Lung (tissue), 12 donors: ENCODE results near the gene TMEM44. TPM values are rescaled to one million over a fixed set of nuclear protein-coding genes. Genes with fewer than 3 reads are reported as not detected.

Source experiments
- ATAC-seq: fragments of 200-7000 bp; cut with Tn5 transposase; one replicate; pipeline ENCODE4 v1.9.1; 2020; ENCODE audit warnings: moderate number of reproducible peaks; ENCODE audit not compliant: insufficient read depth, low FRiP score
- DNase-seq, 3 donors: peaks; one replicate each; pipeline ENCODE4 v3.0.0-alpha.2; 2013 to 2017
- H3K27ac ChIP-seq, 2 donors: one replicate each; pipeline ENCODE4 v1.5.1; 2013; ENCODE audit warnings: mild to moderate bottlenecking in 2 of 2, moderate library complexity in 2 of 2, control low read depth in 1 of 2, inconsistent platforms in 1 of 2, low read depth in 1 of 2, low read length in 1 of 2
- H3K27me3 ChIP-seq, 3 donors: one replicate each; pipeline ENCODE4 v1.5.1; 2013; ENCODE audit warnings: low read length in 2 of 3; ENCODE audit not compliant: control insufficient read depth in 3 of 3, insufficient read depth in 3 of 3
- H3K36me3 ChIP-seq, 4 donors: one replicate each; pipeline ENCODE4 v1.5.1; 2013; ENCODE audit warnings: low read length in 4 of 4, mild to moderate bottlenecking in 1 of 4, moderate library complexity in 1 of 4; ENCODE audit not compliant: control insufficient read depth in 4 of 4, insufficient read depth in 4 of 4
- H3K4me1 ChIP-seq, 5 donors: one replicate each; pipeline ENCODE4 v1.5.1; 2013; ENCODE audit warnings: low read length in 5 of 5, mild to moderate bottlenecking in 2 of 5, moderate library complexity in 1 of 5; ENCODE audit not compliant: control insufficient read depth in 5 of 5, insufficient read depth in 5 of 5
- H3K4me3 ChIP-seq: one replicate; pipeline ENCODE4 v1.5.1; 2013; ENCODE audit warnings: mild to moderate bottlenecking, control low read depth, moderate library complexity
- H3K9ac ChIP-seq, 2 donors: one replicate each; pipeline ENCODE4 v1.5.1; 2013; ENCODE audit warnings: low read length in 2 of 2, control low read depth in 1 of 2; ENCODE audit not compliant: insufficient read depth in 1 of 2
- H3K9me3 ChIP-seq, 4 donors: one replicate each; pipeline ENCODE4 v1.5.1; 2013; ENCODE audit warnings: low read length in 3 of 4, mild to moderate bottlenecking in 1 of 4, moderate library complexity in 1 of 4; ENCODE audit not compliant: control insufficient read depth in 4 of 4, insufficient read depth in 3 of 4
- CTCF ChIP-seq: IDR thresholded peaks from 2 replicates; pipeline ENCODE4 v1.5.1; 2012; ENCODE audit warnings: mild to moderate bottlenecking; ENCODE audit errors: control extremely low read depth, extremely low read depth
- WGBS, 2 donors: extraction: QIAGEN DNeasy Blood & Tissue Kit; methylation state at CpG; one replicate each; pipeline ENCODE4 v1.1.7; 2013; 5-methylcytosine and 5-hydroxymethylcytosine counted together
- polyA plus RNA-seq, 2 donors: library from polyadenylated mRNA; stranded (reverse); fragments of 200-250 nt; gene quantifications; one replicate each; pipeline ENCODE4 v1.2.1, GENCODE V29; 2013
- total RNA-seq, 2 donors: library from RNA; depleted of rRNA in 1 of 2; stranded (reverse); fragments of >200 nt in 1 of 2; gene quantifications; one replicate each; pipeline ENCODE4 v1.2.1, GENCODE V29; 2014 to 2021
- donor health status: control.
- donor health status: control.
- donor health status: Bipolar disorder and iron deficiency.
- donor health status: healthy.
- donor health status: DM: yes; HTN: yes; CAD: no.

The TMEM44 gene
- total and polyA plus RNA-seq, 4 donors: 10.4 to 23.5 (median 17.1) TPM

GRCh38 chr3:194587438-194587931, 45.7 kb downstream of the TMEM44 start:
- Histone ChIP-seq H3K4me1 (peaks cover 0 to 7% (median 0%) of the 10 kb centered on the region in 5 donors), H3K9ac (no peak overlapping the region), H3K4me3 (no peak overlapping the region), H3K9me3 (no peaks in the 10 kb centered on the region), H3K36me3 (peaks cover 0 to 14% (median 3%) of the 10 kb centered on the region in 4 donors), H3K27me3 (no peaks in the 10 kb centered on the region), H3K27ac (peak overlapping the region in 1 of 2 donors; percentile 64)
- DNase-seq (no peak), ATAC-seq (no peak)
- no peak for TF ChIP-seq CTCF
- WGBS, 2 donors: 58 to 73% methylated on average over 14 of the region's 14 CpGs

DNA sequence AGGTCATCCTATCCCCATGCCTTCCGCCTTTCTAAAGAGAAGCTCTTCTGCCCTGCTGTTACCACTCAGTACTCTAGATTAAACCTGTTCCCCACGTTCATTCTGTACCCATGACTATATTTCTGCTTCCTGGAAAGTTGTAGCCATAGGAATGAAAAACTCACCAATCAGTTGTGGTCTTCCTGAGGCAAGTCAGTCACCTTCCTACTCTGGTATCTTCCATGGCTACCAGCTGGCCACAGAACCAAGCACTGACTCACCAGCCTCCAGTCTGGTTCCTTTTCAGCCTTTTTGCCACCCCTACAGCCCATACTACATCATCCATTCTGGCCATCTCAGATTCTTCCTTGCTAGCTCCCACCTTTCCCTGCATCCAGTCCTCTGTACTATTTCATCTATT, 46.4 kb downstream of the TMEM44 start:
- 50 to 76% methylated on average over 2 of the region's 2 CpGs for WGBS, 2 donors
- Histone ChIP-seq H3K27ac (peak overlapping the region; percentile 20 to 64), H3K9ac (no peak overlapping the region), H3K36me3 (peaks cover 0 to 14% (median 3%) of the 10 kb centered on the region in 4 donors), H3K27me3 (no peaks in the 10 kb centered on the region), H3K4me1 (peaks cover 0 to 7% (median 0%) of the 10 kb centered on the region in 5 donors), H3K9me3 (no peaks in the 10 kb centered on the region), H3K4me3 (no peak overlapping the region)
- DNase-seq (no peak), ATAC-seq (no peak)
- TF ChIP-seq CTCF: no peak

GRCh38 chr3:194585880-194586281, 47.3 kb downstream of the TMEM44 start:
- Histone ChIP-seq H3K4me3 (no peak overlapping the region), H3K27me3 (no peaks in the 10 kb centered on the region), H3K36me3 (peaks cover 0 to 14% (median 3%) of the 10 kb centered on the region in 4 donors), H3K9ac (no peak overlapping the region), H3K9me3 (no peaks in the 10 kb centered on the region), H3K27ac (peak overlapping the region in 1 of 2 donors; percentile 13), H3K4me1 (peaks cover 0 to 7% (median 0%) of the 10 kb centered on the region in 5 donors)
- DNase-seq (no peak), ATAC-seq (no peak)
- TF ChIP-seq CTCF: no peak
- WGBS, 2 donors: 84 to 93% methylated on average over 5 of the region's 5 CpGs

DNA sequence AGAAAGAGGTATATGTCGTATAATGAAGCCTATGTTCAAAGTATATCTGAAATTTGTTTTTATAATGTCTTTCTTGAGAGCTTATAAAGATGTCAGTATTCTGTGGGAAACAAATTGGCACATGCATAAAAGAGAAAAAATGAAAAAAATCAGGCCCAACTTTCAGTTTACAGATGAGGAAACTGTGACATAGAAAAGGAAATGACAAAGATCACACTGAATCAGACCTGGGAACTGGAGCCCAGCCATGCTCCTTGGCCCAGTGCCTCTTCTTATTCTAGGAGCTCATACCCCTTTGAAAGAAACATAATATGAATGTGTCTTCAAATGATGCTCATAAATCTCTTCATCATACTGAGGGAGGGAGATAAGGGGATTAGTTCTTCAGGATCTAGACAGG, 48.4 kb downstream of the TMEM44 start:
- DNase-seq: no peak
- 92 to 98% methylated on average over 1 of the region's 1 CpG for whole genome bisulfite sequencing, 2 donors
- no peaks in the 10 kb centered on the region for H3K9me3 ChIP-seq
- no peaks in the 10 kb centered on the region for H3K27me3 ChIP-seq
- H3K27ac ChIP-seq: no peak overlapping the region
- H3K36me3 ChIP-seq: peaks cover 0 to 13% (median 1%) of the 10 kb centered on the region in 4 donors
- ATAC-seq: no peak
- H3K4me1 ChIP-seq: peaks cover 0 to 7% (median 0%) of the 10 kb centered on the region in 5 donors
- no peak overlapping the region for H3K9ac ChIP-seq
- H3K4me3 ChIP-seq: no peak overlapping the region
- TF ChIP-seq CTCF: no peak
